HS-5 (cell line): ENCODE measurements around the gene BCAS3.

Experiments used
- DNase-seq: peaks from one replicate; pipeline ENCODE4 v3.0.0-alpha.2; 2012; ENCODE audit warnings: low read depth

The BCAS3 gene

DNA sequence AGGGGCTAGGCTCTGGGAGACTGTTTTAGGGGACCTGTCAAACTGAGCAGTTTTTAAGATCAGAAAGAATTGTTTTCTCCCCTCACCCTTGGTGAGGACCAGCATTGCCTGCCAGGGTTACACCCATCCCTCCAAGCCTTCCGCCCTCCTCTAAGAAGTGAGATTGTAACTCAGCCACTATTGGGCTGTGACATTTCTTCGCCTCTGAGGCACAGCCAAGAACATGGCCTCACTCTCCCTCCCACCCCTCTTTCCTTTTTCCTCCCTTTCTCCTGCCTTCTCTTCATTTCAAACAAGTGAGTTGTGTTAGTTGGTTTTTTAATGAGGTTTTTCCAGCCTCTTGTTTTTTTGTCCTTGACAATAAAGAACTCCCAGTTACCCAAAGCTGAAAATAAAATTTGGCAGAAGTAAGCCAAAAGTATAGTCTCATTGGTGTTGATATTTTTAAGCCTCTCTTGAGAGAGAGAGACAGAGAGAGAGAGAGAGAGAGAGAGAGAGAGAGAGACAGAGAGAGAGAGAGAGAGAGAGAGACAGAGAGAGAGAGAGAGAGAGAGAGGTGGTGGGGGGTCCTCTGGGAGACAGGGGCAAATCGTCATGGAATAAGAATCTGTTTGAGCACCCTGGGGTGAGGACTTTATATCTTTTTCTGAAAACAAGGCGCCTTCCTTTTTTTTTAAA lies 644.8 kb downstream of the BCAS3 start:
- no peak for DNase-seq

DNA sequence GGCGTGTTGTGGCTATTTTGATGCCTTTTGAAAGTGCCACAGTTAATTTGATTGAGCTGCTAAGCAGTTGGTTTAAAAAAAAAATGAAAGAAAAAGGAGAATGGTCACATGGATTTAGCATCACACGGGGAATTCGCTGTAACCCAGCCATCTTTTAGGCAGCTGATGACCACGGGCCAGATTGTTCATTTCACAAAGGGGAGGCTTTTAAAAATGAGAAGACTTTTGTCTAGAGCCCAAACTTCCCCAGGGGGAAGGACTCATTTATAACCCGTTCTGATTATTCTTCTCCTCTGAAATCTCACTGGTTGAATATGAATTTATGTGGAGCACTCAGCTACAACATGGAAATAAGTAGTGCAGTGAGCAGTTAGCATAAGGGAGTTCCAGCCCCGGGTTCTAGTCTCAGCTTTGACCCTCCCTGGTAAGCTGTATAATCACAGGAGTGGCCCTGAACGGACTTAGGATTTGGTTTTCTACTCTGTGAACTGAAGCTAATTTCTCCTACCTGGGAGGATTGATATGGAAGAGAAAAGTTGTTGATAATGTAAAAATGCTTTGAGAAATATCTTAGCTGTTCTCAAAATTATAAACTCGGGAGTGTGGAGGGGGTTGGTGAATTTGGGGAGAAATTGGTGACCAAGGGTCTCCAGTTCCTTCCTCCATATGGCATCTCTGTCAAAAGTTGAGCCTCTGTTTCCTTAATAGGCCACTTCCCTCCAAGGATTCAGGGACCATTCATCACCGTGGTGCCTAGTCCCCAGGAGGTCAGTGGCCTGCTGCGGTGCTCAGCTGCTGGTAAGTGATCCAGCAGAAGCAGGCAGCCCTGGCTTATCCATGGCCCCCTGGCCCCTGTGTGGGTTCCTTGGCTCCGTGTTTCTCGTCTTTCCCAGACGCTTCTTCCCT lies 645.6 kb downstream of the BCAS3 start:
- no peak for DNase-seq

DNA sequence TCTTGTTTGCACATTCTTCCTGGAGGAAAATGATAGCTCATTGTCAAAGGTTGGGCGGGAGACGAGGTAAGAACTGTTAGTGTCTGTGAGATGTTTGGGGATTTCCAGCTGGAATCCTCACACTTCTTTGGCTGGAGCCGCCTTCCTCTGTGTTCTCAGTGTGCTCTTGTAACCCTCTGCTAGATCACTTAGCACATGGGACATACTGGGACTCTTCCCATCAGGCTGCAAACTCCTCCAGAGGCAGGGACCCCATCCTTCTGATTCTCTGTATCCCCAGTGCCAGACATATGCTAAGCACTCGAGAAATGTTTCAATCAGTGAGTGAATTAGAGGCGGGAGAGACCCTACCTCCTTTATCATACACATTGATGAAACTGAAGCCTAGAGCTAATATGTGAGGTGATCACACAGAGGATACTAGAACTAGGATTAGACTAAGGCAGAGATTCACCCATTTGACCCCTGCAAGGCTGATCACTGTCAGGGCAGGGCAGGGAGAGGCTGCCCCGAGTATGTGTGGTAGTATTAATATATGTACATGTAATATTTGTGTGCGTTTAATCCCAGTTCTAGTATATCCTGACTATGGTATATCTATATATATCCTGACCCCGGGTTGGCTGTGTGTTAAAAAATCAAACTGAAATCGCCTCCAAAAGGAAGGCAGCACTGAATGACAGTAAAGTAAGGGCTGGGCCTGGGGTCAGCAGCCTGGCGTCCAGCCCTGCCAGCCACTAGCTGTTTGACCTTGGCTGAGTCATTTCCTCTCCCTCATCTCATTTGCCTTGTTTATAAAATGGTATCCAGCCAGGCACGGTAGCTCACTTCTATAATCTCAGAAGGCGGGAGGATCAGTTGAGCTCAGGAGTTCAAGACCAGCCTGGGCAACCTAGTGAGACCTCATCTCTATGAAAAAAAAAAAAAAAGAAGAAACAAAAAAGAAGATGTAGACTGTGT lies 646.5 kb downstream of the BCAS3 start:
- no peak for DNase-seq

- no peak for DNase-seq
Measured at GRCh38 chr17:61324950-61325349, 647.3 kb downstream of the BCAS3 start.

- DNase-seq: peak; percentile 48
Measured at GRCh38 chr17:61325382-61326073, 647.9 kb downstream of the BCAS3 start.

GRCh38 chr17:61326330-61326729 lies 648.7 kb downstream of the BCAS3 start:
- DNase-seq: no peak

DNA sequence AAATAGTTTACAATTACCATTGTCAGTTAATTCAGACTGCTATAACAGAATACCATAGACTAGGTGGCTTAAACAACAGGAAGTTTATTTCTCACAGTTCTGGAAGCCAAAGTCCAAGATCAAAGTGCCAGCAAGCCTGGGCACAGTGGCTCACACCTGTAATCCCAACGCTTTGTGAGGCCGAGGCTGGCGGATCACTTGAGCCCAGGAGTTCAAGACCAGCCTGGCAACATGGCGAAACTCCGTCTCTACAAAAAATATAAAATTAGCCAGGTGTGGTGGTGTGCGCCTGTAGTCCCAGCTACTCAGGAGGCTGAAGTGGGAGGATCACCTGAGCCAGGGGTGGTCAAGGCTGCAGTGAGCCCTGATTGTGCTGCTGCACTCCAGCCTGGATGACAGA lies 650.7 kb downstream of the BCAS3 start:
- DNase-seq: no peak

DNA sequence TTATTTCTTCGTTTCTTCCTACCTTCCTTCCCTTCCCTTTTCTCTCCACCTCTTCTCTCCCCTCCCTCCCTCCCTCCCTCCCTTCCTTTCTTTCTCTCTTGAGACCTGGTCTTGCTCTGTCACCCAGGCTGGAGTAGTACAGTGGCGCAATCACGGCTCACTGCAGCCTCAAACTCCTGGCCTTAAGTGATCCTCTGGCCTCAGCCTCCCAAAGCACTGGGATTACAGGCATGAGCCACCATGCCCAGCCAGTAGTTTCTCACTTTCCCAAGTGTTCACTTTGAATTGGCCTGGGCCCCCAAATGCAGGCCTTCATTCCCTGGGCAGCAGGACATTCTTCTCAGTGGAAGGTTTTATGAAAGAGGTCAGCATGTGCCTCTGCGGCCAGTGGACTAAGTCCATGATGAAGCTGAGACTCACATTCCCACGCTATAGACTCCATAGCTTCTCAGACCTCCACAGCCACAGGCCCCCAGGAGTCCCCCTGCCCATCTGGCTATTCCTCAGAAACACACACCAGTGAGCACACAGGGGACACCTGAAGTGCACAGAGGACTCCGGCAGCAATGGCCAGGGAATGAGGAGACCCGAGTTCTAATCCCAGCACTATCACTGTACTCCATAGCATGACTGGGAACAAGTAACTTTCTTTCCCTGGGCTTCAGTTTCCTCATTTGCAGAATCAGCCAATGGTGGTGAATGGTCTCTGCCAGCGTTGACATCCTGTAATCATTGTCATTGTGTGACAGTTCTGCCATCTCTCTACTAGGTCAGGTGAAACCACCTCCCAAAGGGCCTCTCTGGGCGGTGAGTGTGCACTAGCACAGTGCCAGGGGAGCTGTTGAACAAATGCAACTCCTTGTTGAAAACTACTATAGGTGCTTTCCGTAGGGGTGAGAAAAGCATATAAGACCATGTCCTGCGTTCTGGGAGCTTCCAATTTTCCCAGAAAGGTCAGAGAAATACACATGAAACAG lies 652.8 kb downstream of the BCAS3 start:
- DNase-seq: no peak

GRCh38 chr17:61331178-61331577 lies 653.5 kb downstream of the BCAS3 start:
- no peak for DNase-seq

- no peak for DNase-seq
Measured at GRCh38 chr17:61331886-61332285, 654.2 kb downstream of the BCAS3 start.

DNA sequence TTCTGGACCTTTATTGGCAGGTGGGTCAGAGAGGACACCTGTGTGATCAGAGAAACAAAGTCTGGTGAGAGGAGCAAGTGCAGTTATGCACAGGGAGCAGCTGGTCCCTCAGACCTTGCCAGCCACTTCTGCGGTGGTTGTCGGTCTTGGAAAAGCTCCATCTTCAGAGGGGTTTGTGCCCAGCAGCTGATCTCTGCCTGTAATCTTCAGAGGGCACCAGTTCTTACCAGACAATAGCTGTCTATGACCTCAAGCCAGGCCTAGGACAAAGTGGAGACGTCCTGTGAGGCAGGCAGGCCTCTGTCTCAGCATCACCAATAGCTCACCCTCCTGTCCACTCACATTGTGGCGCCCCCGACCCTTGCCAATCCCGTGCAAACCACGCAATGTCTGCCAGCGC lies 655.5 kb downstream of the BCAS3 start:
- DNase-seq: no peak

DNA sequence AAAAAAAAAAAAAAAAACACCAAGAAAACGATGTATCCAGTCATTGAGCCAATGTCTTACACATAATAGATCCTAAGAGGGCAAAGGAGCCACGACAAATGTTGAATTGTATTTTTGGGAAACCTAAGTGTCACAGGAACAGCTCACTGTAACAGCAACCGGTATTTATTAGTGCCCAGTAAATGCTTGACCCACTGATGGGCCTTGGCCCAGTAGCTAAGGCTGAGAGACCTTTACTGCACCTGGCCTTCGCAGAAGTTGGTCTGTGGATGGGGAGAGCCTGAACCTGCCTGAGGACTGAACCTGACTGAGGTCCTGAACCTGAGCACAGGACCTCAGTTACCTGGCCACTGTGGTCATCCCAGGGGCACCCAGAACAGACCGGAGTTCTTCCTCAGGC lies 657.0 kb downstream of the BCAS3 start:
- DNase-seq: no peak

DNA sequence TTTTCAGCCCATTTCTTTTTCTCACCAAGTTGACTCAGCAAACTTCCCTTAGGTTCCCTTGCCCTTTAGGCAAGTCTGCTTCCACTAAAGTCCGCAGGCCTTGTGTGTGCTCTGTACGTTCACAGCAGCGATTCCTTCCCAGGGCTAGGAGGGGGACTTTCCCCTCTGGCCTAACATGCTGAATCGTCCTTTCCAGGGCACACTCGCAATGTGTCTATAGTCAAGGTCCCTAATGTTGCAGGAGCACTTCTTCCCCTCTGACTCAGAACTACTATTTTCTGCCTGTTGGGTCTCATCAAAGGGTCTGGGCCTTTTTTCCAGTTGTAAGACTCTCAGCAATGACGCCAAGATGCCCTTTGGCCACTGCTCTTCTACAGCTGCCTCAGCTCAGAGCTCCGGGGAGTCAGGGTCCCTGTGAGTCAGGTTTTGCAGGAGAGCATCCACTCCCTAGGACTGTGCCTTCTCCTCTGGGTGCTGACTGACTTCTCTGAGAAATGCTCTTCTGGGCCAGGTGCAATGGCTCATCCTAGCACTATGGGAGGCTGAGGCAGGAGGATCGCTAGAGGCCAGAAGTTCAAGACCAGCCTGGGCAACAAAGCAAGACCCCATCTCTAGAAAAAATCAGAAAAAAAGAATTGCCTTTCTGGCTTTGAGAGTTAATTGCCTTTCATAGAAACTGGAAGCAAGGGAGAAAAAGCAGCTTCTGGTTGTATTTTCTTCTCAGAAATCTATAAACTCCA lies 657.6 kb downstream of the BCAS3 start:
- DNase-seq: no peak

DNA sequence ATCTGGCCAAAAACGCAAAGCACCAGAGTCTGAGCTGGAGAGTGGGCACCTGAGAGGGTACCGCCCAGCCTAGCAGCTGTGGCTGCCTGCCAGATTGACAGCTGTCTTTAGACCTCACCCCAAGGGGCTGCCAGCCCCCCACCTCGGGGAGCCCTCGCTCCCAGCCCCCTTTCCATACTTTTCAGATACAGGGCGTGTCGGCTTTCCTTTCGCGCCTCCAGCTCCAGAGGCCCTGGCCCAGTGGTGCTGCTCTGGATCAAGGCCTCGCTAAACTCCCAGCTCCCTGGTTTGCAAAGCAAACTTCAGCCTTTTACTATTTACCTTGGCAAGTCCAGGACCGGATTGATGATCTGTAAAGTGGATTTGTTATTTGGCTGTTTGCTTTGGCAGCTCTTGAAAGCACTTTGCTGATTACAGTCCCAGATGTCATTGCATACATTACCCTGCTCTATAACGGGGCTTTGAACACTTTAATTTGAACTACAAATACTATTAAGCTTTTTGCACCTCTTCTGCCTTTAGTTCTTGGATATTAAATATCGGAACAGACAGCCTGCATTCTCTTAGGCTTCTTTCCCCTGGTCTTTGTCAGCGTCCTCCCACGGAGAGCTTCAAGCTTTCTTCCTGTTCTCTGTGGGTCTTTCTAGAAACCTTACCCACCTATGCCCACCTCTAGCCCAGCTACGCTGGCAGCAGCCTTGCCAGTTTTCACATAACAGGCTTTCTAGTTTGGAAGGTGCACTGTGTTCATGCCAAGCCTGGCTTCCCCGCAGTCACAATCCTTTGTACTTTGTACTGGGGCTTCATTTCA lies 658.4 kb downstream of the BCAS3 start:
- no peak for DNase-seq

GRCh38 chr17:61337290-61337689 lies 659.6 kb downstream of the BCAS3 start:
- DNase-seq: no peak

DNA sequence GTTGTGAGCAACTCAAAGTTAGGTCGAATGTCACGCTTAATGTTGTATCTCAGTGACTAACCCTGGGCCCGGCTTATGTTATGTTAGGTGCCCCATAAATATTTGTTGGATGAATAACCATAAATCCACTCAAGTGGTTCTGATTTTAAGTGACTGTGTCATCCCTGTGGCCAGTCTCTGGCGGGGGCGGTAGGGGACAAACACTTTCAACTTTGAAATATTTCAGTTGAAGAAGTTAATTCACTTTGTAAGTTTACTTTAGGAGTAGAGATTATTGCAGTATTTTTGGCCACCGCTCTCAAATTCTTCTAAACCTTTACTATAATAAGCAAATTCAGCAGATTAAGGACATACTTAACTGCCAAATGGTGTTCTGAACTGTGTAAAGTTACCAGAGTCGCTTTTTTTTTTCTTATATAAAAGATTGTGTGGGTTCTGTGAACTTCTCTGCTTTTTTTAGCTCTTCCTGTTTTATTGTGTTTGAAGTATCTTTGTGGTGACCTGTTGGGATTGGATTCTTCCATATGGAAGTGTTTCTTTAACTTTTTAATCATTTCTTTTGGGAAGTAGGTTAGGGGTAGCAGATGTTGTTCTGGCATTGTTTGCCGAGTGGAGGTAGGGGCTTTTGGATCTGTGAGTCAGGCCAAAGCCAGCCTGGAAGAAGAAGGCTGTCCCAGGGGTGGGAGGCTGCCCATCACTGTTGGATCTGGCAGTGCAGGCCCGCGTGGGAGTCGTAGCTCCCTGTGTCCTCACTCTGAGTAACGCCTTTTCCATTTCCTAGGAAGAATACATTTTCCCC lies 660.5 kb downstream of the BCAS3 start:
- DNase-seq: peak; percentile 81

DNA sequence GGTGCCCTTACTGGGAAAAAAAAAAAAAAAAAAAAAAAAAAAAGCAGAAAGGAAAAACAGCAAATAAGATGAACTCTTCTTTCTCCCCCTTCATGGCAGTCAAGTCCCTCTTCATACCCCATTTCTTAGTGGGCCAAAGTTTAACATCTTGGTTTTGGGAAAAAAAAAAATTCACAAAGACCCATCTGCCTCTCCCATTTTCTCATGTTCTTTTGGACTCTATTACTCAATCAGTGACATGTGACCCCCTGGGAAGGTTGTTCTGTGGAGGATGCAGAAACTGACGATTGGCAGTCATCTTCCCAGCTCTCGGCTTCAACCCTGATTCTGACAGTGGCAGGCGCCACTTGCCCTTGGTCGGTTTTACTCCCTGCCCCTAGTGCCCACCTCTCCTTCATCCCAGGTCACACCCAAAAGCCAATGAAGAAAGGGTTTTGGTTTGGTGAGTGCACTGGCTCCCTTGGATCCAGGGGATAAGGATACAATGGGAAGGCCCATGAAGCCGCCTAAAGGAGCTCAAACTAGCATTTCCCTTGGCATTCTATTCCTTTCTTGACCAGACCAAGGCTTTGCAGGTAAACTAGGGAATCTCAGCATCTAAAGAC lies 661.3 kb downstream of the BCAS3 start:
- no peak for DNase-seq
